Skeletal muscle satellite cell (primary cell): ENCODE results near the gene NUTM2A. TPM values are rescaled to one million over a fixed set of nuclear protein-coding genes. Genes with fewer than 3 reads are reported as not detected.
"Not testable (repeated sequence)": the region's sequence is repeated elsewhere in the genome, so short reads cannot be mapped to it uniquely, and the experiment has no call there.

Experiments
- H3K27me3 ChIP-seq: 2 replicates; pipeline ENCODE4 v1.7.0; 2013; ENCODE audit warnings: low read length; ENCODE audit not compliant: control insufficient read depth, insufficient read depth
- H3K36me3 ChIP-seq: 2 replicates; pipeline ENCODE4 v1.7.0; 2013; ENCODE audit warnings: mild to moderate bottlenecking, control low read depth, low read length; ENCODE audit not compliant: insufficient read depth
- H3K4me1 ChIP-seq: 2 replicates; pipeline ENCODE4 v1.7.0; 2013; ENCODE audit warnings: low read length; ENCODE audit not compliant: control insufficient read depth, insufficient read depth
- H3K4me2 ChIP-seq: 2 replicates; pipeline ENCODE4 v1.7.0; 2013; ENCODE audit warnings: mild to moderate bottlenecking, low read length
- H3K4me3 ChIP-seq: 2 replicates; pipeline ENCODE4 v1.7.0; 2013; ENCODE audit warnings: low read length
- H3K9ac ChIP-seq: 2 replicates; pipeline ENCODE4 v1.7.0; 2013; ENCODE audit warnings: mild to moderate bottlenecking, low read depth, low read length, moderate library complexity
- H3K9me3 ChIP-seq: replicated peaks from 2 replicates; pipeline ENCODE4 v1.7.0; 2013; ENCODE audit warnings: mild to moderate bottlenecking, control low read depth, low read length
- total RNA-seq: library from RNA; depleted of rRNA; stranded (reverse); fragments of >200 nt; gene quantifications from 2 replicates; pipeline ENCODE4 v1.2.3, GENCODE V29; 2012; rRNA removed

NUTM2A gene, protein sequence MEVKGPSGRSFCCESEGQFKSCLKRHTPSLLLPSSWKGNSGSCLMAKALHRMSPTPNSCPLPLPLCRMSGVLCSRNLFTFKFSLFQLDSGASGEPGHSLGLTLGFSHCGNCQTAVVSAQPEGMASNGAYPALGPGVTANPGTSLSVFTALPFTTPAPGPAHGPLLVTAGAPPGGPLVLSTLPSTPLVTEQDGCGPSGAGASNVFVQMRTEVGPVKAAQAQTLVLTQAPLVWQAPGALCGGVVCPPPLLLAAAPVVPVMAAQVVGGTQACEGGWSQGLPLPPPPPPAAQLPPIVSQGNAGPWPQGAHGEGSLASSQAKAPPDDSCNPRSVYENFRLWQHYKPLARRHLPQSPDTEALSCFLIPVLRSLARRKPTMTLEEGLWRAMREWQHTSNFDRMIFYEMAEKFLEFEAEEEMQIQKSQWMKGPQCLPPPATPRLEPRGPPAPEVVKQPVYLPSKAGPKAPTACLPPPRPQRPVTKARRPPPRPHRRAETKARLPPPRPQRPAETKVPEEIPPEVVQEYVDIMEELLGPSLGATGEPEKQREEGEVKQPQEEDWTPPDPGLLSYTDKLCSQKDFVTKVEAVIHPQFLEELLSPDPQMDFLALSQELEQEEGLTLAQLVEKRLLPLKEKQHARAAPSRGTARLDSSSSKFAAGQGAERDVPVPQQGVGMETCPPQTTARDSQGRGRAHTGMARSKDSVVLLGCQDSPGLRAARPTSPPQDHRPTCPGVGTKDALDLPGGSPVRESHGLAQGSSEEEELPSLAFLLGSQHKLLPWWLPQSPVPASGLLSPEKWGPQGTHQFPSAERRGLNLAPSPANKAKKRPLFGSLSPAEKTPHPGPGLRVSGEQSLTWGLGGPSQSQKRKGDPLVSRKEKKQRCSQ
- total RNA-seq, result 0.22 TPM in 1 of 2 replicates, not detected in the other

DNA sequence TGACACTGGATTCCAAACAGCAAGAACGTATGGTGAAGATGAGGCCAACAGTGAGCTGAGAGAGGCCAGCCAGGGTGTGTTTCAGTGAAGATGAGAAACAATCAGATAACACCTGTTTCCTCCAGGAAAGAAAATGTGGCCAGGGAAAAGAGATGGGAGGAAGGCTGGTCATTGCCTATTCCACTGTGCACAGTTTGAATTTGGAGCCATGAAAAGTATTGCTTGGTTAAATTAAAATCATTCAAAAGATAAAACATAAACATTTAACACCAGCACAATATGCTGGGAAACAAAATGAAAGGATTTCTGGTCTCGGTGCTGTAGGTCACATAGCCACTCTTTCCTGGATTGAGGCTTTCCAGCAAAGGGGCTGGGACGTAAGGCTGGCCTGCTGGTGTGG is at the start of gene NUTM2A:
Gene NUTM2A, plus strand, starts transcription at position 301 of the 400 bp plus-strand sequence. CDS start 383 bp downstream, outside the sequence.
- H3K9me3 ChIP-seq, H3K36me3 ChIP-seq, H3K4me3 ChIP-seq, H3K27me3 ChIP-seq, H3K4me2 ChIP-seq, H3K4me1 ChIP-seq, H3K9ac ChIP-seq: not testable (repeated sequence)

DNA sequence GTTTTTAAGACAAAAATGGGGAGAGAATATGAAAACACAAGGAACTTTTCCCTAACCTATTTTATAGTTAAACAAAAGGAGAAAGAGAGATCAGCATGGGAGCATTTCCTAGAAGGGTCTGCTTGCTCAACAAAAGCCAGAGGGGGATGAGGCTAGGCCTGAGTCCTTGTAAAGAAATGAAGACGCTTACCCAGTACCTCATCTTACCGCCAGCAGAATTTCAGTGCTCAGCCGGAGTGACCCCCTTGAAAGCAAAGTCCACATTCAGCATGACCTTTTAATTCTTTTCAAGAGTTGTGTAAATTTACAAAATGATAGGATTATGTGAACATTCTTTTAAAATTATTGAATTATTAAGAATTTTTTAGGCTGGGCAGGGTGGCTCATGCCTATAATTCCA is 47.7 kb upstream of the NUTM2A start:
- not testable (repeated sequence) for H3K9ac ChIP-seq, H3K9me3 ChIP-seq, H3K36me3 ChIP-seq, H3K4me2 ChIP-seq, H3K4me3 ChIP-seq, H3K4me1 ChIP-seq, H3K27me3 ChIP-seq

DNA sequence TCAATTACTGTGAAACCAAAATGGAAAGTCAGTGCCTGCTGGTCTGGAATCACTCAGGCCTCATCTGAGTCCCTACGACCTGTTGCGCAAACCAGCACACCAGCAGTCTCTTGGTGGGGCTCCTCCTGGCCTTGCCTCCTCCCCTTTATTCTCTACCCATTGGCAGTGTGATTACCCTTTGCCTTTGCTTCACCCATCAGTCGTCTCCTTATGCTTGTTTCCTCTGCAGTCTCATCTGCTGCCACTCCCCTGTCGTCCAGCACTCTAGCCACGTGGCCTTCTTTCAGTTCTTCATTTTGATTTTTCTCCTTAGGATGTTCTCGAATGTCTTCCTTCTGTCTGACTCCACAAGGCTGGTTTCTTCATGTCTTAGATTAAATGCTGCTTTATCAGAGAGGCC is 40.8 kb upstream of the NUTM2A start:
- not testable (repeated sequence) for H3K4me1 ChIP-seq, H3K36me3 ChIP-seq, H3K4me2 ChIP-seq, H3K9ac ChIP-seq, H3K9me3 ChIP-seq, H3K4me3 ChIP-seq, H3K27me3 ChIP-seq

DNA sequence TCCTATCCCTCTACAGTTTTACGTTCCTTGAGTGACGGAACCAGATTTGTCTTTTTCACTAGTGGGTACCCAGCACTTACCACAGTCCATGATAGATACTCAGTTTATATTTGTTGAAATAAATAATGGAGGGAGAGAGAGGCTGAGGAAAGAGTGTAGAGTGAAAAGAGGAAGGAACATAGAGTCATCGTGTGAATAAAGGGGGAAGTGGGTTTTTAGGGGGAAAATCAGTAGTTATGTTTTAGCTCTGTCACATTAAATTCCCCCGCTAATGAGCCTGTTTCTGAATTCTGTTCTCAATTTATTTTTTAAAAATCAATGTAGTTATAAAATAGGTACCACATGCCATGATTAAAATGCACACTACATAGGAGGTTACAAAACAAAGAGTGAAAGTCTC is 39.2 kb upstream of the NUTM2A start:
- not testable (repeated sequence) for H3K36me3 ChIP-seq, H3K27me3 ChIP-seq, H3K4me2 ChIP-seq, H3K4me3 ChIP-seq, H3K9me3 ChIP-seq, H3K9ac ChIP-seq, H3K4me1 ChIP-seq

DNA sequence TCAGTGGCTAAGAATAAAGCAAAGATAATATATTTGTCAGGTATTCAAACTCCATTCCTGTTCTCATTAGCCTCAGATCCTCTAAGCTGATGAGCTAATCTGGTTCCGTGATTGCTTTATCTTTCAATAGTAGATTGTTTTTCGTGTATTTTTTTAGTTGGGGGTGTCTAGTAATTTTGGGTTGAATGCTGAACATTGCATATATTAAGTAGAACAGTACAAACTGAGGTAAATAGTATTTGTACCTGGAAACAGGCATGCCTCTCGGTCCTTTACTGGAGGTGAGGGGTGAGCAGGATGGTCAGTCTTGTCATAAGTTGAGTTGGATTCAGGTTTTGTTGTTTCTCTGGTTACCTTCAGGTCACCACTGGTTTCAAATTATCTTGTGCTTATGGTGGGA is 37.7 kb upstream of the NUTM2A start:
- H3K36me3 ChIP-seq, H3K4me1 ChIP-seq, H3K27me3 ChIP-seq, H3K4me2 ChIP-seq, H3K9me3 ChIP-seq, H3K4me3 ChIP-seq, H3K9ac ChIP-seq: not testable (repeated sequence)

DNA sequence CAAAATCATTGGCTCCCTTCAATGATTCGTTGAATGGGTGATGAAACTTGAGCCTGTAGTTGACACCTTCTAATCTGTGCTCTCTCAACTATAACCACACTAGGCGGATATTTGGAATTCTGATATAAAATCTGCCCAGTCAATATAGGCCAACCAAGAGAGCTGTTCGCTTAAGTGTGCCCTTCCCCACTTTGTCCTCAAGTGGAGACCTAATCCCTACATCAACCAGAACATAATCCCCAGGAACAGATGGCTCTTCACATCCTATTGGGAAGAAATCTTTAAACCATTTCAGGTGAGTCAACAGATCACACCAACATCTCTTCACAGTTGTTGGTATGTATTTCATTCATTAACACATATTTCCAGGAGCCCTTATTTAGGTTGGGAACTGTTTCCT is 33.4 kb upstream of the NUTM2A start:
- H3K27me3 ChIP-seq, H3K9ac ChIP-seq, H3K4me1 ChIP-seq, H3K4me3 ChIP-seq, H3K9me3 ChIP-seq, H3K4me2 ChIP-seq, H3K36me3 ChIP-seq: not testable (repeated sequence)

DNA sequence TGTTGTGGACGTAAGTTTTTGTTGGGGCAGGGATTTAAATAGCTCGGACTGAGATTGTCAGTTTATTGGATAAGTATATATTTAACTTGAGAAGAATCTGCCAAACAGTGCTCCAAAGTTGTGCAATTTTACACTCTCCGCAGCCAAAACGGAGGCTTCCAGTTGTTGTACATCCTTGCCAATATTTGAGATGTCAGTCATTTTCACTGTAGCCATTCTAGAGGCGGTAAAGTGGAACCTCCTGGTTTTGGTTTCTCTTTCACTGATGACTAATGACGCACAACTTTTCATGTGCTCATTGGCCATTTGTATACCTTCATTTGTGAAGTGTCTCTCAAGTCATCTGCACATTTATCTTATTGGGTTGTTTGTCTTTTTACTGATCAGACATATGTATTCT is 24.3 kb upstream of the NUTM2A start:
- not testable (repeated sequence) for H3K27me3 ChIP-seq, H3K36me3 ChIP-seq, H3K9me3 ChIP-seq, H3K4me1 ChIP-seq
- Histone ChIP-seq H3K4me3 (peak overlapping the region; percentile 58), H3K9ac (peak overlapping the region; percentile 72), H3K4me2 (peak overlapping the region; percentile 81)

DNA sequence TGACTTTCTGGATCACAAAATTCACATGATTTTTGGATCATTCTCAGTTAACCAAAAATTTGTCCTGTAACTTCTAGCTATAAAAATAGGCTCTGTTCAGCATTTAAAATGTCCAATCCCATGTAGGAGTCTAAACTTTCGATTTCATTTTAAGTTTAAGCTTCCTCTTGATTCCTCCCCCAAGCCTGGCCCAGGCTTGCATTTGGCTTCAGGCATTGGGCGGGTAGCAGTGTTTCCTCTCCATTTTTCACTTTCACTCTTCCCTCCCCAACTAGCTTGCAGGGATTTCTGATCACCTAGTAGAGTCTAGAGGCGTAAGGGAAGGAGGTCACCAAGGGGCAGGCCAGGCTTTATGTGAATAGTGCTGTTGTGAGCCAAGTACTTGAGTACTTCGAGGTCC is 20.4 kb upstream of the NUTM2A start:
- not testable (repeated sequence) for H3K27me3 ChIP-seq, H3K36me3 ChIP-seq, H3K4me3 ChIP-seq, H3K9me3 ChIP-seq, H3K4me1 ChIP-seq, H3K9ac ChIP-seq, H3K4me2 ChIP-seq

DNA sequence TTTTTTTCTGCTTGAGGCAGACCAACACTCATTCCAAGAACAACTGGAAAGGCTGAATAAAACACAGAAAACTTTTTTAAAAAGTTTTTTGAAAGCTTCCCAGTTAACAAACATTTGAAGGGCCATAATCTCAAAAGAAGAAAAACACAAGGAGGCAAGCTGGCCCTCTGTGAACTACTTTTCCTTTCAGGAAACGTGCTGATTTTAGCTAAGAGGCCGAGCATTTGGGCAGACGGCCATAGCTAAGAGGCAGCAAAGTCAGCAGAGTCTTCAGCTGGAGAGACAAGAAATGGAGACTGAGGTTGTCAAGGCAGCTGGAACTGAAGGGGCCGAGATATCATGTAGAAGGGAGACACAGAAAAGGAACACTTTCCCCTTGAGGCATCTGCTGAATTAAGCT is 18.3 kb upstream of the NUTM2A start:
- H3K9ac ChIP-seq, H3K4me2 ChIP-seq, H3K9me3 ChIP-seq, H3K4me1 ChIP-seq, H3K27me3 ChIP-seq, H3K4me3 ChIP-seq, H3K36me3 ChIP-seq: not testable (repeated sequence)

DNA sequence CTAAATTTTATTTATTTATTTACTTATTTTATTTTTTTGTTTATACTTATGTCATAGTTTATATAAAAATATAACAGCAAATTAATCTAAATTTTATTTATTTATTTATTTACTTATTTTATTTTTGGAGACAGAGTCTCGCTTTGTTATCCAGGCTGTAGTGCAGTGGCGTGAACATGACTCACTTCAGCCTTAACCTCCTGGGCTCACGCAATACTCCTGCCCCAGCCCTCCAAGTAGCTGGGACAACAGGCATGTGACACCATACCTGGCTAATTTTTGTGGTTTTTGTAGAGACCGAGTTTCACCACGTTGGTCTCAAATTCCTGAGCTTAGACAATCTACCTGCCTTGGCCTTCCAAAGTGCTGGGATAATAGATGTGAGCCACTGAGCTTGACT is 14.9 kb upstream of the NUTM2A start:
- not testable (repeated sequence) for H3K9me3 ChIP-seq, H3K9ac ChIP-seq, H3K36me3 ChIP-seq, H3K4me3 ChIP-seq, H3K4me2 ChIP-seq, H3K4me1 ChIP-seq, H3K27me3 ChIP-seq

DNA sequence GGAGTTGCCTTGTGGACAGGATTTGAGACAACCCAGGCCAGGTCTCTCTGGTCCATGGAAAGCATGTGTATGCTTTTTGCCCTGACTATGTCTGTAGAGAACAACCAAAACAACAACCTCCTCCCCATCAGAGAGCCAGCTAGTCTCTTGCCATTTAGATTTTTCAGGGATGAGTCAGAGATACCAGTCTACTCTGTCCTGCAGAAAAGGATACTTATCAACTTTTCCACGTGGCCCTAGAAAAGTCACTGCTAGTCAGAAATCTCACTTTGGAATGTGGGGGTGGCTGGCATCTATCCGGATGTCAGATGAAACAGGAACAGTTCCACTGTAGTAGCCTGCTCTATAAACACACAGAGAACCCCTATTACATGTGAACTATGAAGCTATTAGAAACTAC is 13.4 kb upstream of the NUTM2A start:
- H3K36me3 ChIP-seq, H3K9ac ChIP-seq, H3K4me3 ChIP-seq, H3K27me3 ChIP-seq, H3K4me1 ChIP-seq, H3K4me2 ChIP-seq, H3K9me3 ChIP-seq: not testable (repeated sequence)
